Epithelial cell of prostate (primary cell): Measurements from ENCODE around the gene MSI2.

Experiments
- DNase-seq: peaks from one replicate; pipeline ENCODE4 v3.0.0-alpha.2; 2011; ENCODE audit warnings: low read depth, low spot score
- H3K27ac ChIP-seq: fragments of 450-650 bp; 2 replicates; pipeline ENCODE4 v1.5.1; 2017; ENCODE audit warnings: mild to moderate bottlenecking

MSI2 gene

DNA sequence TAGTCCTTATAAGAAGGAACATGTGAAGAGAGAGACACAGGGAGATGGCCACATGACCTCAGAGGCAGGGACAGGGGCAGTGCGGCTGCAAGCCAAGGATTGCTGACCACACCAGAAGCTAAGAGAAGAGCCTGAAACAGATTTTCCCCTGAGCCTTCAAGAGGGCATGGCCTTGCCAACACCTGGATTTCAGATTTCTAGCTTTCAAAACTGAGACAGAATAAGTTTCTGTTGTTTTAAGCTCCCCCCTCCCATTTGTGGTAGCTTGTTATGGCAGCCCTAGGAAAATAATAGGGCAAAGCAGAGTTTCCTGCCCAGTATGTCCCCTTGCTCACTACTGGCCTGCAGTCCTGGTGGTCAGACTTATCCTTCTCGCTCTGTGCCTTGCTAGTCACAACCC, 284.3 kb downstream of the MSI2 start:
- no peak overlapping the region for H3K27ac ChIP-seq
- DNase-seq = no peak

DNA sequence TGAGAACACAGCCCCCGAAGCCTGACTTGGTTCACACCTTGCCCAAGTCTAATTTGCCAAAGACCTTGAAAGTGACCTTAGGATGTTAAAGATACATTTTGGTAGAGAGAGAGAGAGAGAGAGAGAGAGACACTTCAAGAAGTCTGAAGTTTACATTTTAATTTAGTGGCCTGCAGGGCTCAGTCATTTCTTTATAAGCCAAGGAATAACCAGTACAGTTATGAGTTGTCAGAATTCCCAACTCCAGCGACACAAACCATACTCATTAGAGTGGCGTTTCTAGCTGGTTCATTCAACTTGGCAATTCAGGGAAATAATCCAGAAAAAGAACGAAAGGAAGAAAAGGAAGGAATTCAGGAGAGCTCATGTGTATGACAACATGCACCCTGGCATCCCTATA, 284.7 kb downstream of the MSI2 start:
- DNase-seq = no peak
- H3K27ac ChIP-seq = no peak overlapping the region

DNA sequence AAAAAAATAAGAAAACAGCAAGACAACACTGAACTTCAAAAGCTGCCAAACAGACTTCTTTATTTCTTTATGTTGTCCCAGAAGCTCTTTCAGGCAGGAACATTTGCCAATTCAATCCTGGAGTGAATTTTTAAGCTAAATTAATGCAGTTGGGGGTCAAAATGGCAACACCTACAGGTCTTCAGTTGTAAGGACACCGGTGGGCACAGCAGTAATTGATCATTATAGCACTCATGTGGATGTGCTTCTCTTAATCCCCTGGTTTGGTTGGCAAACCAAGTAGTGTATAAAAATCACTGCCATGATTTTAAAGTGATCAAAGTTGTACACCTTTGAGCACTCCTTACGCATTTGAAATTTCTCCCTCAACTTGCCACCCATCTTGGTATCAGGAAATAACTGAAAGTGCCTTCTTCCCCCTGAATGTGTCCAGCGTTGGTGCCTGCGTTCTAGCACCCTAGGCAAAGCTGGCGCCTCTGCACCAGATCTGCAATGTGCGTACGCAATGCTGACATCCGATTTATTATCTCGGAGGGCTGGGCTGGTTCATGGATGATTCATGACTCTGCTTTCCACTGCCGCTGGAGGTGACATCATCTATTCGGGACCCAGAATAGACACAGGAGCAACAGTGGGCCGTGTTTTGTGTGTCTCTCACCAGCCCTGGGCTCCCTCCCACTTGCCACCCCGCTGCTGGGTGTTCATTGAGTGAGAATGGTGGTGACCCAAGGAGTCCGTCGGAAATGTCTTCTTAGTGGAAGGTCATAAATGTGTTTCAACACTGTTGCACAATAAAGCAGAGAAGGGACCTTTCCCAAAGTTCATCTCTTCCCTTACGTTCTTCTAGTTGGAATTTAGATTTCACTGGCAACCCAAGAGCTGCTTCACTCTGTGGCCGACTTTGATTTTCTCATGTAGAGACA, 285.4 kb downstream of the MSI2 start:
- DNase-seq = no peak
- no peak overlapping the region for H3K27ac ChIP-seq

DNA sequence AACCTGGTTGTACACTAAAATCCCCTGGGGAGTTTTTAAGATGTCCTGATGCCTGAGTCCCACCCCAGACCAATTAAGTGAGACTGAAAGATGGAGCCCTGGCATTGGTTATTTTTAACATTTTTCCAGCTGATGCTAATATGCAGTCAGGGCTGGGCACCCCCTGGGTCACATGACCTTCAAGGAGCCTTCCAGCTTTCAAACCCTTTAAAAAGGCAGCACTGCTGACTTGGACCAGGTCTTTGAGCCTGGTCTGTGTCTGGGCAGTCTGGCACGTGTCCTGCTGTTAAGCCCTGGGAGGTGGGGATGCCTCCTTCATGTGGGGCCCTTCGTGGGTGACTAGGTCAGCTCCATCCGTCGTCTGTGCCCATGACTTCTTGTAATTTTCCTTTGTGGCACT, 286.2 kb downstream of the MSI2 start:
- DNase-seq = no peak
- H3K27ac ChIP-seq = no peak overlapping the region

DNA sequence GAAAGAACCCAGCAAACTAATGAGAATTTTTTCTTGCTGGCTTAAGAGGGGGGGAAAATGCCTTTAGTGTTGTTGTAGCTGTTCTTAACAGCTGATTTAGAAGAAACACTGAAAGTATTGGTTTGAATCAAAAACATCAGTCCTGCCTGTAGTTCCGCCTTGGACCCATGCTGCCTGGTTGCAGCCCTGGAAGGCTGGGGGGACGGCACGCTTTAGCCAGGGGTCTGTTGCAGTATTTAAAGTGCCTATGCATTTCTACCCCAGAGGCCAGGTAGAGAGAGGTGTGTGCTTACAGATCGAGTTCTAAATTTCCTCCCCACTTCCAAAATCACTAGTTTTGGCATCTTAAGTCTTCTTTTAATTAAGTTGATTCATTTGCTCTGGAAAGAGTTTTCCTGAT, 286.9 kb downstream of the MSI2 start:
- DNase-seq = no peak
- no peak overlapping the region for H3K27ac ChIP-seq

DNA sequence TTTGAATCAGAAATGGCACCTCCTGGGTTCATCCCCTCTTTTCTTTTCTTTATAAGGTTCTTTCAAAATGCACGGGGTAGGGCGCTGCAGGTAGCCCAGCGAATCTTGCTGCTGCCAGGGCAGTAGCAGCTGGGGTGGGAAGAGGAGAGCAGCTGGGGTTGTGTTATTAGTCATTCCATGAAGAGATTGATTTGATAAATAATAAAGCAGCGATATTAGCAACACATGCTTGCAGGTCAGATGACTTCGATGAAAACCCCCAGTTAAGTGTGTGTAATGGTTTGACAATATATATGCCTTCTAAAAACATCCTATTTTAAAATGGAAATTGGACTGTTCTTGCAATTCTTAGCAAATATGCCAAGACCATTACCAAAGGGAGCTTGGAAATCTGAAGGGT, 288.1 kb downstream of the MSI2 start:
- H3K27ac ChIP-seq = no peak overlapping the region
- DNase-seq = no peak

DNA sequence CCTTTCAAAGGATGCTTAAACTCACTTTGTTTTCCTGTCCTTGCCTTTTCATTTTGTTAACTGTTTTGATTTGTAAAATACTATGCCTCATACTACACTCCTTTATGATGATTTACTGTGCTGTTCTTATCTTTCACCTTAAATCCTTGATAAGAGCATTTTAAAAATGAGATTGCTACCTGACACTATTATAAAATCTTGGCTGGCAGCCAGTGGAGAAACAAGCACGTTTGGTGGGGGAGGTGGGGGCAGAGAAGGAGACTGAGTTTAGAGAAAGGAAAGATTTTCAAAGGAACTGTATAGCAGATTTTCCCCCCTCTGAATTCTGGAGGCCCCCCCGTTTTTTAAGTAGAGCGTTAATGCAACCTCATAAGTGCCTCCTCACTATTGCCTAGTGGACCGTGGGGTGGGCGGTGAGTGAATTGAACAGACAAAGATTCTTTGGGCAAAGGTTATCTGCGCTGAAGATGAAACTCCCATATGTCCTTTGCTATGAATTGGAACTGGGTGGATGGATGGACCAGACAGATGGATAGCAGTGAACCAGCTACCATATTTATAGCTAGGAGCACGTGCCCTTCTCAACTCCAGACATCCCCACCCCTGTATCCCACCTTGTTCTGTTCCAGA, 288.6 kb downstream of the MSI2 start:
- H3K27ac ChIP-seq = no peak overlapping the region
- DNase-seq = no peak

DNA sequence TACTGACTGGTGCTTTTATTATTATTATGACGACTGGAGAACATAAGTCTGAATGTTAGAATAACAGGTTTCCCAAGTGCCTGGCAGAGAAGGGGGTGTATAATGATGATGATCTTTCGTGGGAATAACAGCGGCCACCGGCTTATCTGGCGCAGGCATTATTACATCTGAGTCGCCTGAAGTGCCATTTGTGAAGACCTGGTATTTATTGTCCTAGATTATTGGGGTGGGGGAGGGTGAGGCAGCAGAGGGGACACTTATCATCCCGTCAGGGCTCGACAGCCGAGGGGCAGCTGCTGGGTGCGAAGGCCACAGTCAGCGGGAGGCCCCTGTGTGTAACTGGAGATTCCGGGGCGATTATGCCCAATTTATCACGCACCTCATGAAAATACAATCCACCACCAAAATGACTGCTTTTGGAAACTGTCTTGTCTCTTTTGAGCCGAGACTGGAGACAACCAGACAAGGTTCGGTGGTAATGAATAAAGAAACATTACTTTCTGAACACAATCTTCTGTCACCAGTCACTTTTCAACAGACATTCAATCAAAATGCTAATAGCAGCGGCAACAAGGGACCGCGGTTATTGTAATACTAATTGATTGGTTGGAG, 289.5 kb downstream of the MSI2 start:
- no peak overlapping the region for H3K27ac ChIP-seq
- DNase-seq = no peak

DNA sequence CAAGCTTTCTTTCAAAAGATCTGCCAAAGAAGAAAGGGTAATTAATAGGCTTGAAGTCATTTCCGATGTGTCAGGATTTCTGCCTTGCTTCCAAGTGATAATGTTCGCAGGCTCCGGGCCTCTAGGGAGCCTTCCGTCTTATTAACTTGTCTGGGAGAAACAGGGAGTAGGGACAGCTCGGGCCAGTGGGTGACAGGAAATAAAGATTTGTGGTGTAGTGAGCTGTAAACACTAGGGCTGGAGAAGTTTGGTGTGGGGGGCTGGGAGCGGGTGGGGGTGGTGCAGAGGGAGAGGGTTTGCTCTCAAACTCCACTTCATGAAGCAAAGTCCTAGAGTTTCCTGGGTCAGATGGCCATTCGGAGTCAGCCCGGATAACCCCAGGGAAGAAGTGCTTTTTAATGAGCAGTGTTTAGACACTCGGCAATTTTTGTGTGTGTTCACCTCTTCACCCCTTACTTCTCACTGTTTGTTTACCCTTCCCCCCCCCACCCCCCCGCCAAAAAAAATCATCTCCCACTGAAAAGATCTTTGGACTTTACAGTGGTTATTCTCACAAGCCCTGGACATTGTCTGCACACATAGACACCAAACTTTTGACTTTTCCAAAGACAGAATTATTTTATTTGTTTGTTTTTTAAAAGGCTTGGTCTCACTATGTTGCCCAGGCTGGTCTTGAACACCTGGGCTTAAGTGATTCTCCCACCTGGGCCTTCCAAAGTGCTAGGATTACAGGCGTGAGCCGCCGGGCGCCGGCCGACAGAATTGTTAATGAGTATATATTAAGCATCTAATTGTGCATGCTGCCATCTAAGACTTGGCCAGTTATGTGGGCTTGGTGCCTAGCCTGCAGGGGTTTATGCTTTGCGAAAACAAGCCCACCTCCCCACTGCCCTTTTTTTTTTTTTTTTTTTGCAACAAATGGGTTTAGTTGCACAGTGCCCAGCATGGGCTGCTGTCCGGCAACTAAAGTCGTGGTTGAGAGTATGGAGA, 292.4 kb downstream of the MSI2 start:
- H3K27ac ChIP-seq = no peak overlapping the region

DNA sequence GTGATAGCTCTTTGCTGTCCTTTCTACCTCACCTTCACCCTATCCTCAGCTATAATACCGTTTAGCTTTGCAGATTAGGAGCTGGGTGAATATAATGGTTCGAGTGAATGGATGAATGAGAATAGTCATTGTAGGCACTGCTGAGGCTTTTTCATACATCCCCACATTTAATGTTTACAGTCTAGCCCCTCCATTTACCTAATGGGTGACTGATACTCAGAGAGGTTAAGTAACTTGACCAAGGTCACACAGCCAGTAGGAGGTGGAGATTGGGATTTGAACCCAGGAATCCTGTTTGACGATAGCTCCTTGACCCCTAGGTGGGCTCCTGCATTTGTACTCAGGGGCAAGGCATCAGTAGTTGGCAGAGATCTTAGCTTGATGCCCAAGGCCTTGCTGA, 293.1 kb downstream of the MSI2 start:
- no peak overlapping the region for H3K27ac ChIP-seq
- no peak for DNase-seq

More for the DNA sequence above, 292.4 kb downstream of the MSI2 start:
- DNase-seq = no peak

DNA sequence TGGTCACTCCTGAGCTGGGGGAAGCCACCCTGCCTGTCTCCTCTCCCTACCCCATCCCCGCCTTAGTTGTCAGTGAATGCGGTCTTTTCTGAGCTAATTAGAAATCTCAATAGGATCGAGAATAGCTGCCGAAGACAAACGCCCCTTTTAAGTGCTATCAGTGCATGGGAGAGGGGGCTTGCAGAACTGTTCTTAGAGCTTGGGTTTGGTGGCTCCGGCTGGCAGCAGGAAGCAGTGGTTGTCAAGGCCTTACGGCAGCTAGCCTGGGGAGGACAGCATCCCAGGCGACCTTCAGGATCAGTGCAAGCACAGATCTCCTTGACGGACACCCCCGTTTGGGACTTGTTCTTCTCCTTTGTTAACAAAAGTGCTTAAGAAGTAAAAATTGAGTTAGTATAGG, 293.7 kb downstream of the MSI2 start:
- no peak overlapping the region for H3K27ac ChIP-seq
- no peak for DNase-seq

DNA sequence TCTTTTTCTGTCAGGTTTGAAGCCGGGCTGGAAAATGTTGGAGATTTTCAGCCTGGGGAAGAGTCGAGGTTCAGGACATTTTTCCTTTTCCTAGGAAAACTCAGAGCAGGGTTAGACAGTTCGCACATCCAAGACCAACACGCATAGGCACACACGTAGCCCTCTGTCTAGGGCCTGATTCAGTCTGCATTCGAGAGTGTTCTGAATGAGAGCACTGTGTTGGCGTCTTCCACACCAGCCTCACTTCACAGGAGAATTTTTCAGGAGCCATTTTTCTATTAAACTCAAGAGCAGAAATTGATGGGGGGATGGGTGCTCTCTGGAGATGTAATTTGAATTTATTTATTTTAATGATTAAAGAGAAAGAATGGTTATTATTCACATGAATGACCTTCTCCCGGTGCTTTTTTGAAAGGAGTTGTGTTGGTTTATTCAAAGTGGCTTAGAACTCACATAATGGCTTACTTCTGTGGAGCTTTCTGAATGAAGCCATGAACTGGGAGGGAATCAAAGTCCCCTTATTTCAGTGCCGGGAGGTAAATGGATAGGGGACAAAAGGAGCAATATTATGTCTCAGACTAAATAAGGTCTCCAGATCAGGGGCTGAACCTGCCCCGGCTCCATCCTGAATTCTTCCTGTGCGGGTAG, 294.5 kb downstream of the MSI2 start:
- H3K27ac ChIP-seq = no peak overlapping the region

DNA sequence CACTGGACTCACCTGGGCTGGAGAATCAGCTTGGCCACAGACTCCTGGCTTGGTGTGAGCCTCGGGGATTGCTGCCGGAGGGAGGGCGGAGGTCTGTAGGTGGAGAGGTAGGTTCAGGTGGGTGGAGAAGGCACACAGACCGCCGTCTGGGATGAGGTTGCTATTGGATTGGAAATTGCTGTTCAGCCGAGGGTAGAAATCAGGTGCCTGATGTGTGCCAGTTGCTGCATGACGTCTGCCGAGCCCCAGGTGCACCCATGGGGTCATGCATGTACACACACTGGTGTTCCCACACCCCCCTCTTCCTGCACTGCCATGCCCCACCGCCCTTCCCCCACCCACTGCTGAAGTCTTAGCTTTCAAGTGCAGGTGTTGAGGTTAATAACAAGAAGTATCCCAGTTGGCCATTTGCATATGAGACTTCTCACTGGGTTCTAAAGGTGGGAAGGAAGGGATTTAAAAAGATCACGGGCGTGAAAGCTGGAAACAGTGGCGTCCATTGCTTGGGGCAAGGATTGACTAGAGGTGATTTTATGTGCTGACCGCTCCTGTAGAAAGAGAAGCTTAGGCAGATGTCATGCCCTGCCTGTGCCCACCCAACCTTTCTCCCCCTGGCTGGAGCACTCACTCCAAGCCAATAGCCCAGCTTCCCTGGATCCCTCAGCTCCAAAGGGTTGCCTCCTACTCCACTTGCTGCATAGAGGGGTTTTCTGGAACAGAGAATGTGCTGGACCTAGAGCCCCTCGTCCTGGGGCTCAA, 295.2 kb downstream of the MSI2 start:
- no peak for DNase-seq
- H3K27ac ChIP-seq = no peak overlapping the region

More for the DNA sequence above, 294.5 kb downstream of the MSI2 start:
- DNase-seq = no peak

DNA sequence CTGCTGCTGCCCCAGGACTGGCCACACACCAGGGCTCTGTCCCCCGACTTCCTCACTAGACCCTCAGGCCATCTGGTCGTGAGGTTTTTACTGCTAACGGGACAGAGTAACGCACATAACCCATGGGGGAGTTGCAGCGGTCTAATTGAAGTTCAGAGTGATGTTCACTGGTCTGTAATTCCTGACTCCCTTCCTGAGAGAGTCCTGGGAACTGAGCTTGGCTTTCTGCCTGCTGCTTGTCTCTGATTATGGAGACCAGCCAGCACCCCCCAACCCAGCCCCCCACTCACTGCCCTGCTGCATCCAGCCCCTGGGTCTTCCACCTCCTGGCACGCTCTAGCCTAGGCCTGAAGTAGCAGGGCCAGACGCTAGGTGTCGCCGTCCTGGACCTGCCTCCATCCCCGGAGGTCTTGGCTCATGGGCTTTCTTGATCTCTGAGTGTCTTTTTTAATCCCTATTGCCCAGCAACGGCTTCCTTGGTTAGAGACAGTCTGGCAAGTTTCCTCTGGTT, 295.8 kb downstream of the MSI2 start:
- no peak overlapping the region for H3K27ac ChIP-seq
- no peak for DNase-seq

DNA sequence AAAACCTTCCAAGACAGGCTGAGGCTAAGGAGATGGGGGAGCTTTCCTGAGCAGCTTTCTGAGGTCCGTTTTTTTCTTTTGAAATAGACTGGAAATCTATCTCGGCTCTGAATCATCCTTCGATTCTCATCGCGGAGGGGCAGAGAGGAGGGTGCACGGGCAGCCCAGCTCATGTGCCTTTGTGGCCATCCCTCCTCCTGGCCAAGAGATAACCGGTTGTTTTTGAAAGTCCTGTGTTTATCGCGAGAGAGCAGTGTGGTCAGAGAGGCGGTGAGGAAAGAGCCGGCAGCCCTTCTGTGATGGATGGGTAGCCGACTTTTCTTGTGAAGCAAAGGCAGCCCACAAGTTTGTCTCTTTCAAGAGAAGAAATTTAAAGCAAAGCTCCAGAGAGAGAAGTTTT, 297.2 kb downstream of the MSI2 start:
- DNase-seq = no peak
- H3K27ac ChIP-seq = no peak overlapping the region

DNA sequence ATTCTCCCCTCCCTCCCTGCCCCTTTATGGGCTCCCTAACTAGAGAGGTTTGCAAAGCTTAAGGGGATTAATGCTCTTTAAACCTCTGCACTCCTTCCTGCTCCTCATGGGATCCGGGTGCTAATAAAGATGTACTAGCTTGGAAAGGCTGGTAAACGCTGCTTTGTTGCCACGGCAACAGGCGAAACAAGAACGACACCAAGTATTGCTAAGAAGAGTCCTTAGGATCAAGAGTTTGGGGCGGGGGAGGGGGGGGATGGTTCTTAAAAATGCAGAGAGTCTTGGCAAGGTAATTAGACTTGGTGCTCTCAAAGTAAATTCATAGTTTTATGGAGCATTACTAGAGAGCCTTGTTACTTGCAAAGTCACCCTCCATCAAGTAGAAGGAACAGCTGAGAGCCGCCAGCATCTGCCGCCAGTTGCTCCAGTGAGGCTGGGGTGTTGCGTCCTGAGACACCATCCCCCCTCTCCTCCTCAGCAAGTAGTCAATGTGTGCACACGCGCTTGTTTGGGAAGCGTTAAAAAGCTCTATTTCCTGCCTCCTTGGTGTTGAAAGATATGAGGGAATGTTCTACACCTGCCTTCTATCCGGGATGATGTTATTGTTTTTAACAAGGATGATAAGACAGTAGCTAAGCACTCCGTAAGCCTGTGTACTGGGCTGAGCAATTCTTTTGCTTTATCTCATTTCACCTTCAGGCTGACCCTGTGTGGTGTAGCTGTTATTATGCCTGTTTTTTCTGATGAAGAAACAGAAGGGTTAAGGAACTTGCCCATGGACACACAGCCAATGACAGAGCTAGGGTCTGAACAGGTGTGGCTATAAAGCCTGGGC, 297.9 kb downstream of the MSI2 start:
- DNase-seq = no peak
- no peak overlapping the region for H3K27ac ChIP-seq

DNA sequence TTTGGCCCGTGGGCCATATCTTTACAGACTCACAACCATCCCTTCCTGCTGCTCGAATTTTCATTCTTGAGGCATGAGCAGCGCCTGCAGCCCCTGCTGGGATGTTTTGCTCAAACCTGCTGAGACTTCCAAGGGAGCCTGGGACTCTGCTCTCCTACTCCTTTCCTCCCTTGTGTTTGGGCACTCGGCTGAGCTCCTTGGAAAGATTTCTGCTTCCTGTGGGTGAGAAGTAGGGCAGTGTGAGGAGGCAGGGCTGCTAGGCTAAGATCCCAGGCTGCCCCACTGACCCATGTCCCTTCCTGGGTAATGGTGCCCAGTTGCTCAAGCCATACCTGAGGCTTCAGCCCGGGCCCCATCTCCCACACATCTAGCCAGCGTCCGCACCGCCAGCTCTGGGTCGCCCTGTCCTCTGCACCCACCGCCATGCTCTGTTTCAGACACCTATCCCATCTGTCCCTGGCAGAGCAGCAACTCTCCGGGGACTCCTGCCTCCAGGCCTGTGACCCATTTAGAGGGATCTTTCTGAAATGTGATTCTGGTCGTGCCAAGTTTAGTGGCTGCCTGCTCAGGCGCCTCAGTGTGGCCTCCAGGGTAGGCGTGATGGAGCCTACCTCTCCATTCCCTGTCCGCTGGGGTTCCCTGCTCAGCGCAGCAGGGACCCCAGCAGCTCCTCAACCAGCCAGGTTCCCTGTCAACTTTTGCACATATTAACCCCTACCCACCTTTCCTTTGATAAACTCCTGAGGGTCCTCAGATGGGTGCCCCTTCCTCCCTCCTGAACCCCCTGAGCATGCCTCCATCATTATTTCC, 298.7 kb downstream of the MSI2 start:
- no peak for DNase-seq
- H3K27ac ChIP-seq = no peak overlapping the region
